Progenitor cell of endocrine pancreas (in vitro differentiated cells): ENCODE results near the gene MRPL38. TPM values are rescaled to one million over a fixed set of nuclear protein-coding genes. Genes with fewer than 3 reads are reported as not detected.

Experiments
- DNase-seq: peaks from one replicate; pipeline ENCODE4 v3.0.0; 2021; ENCODE audit warnings: low spot score; ENCODE audit not compliant: unreplicated experiment
- H3K27ac Mint-ChIP-seq: 2 replicates; pipeline ENCODE4 v1.8.0; 2021; ENCODE audit warnings: mild to moderate bottlenecking, moderate library complexity, mixed read lengths
- H3K27me3 Mint-ChIP-seq: 2 replicates; pipeline ENCODE4 v1.8.0; 2021; ENCODE audit warnings: mixed read lengths
- H3K36me3 Mint-ChIP-seq: 2 replicates; pipeline ENCODE4 v1.8.0; 2022; ENCODE audit warnings: mixed read lengths; ENCODE audit not compliant: insufficient read depth
- H3K4me1 Mint-ChIP-seq: 2 replicates; pipeline ENCODE4 v1.8.0; 2021; ENCODE audit warnings: low read depth, mixed read lengths
- H3K4me3 Mint-ChIP-seq: 2 replicates; pipeline ENCODE4 v1.8.0; 2021; ENCODE audit warnings: low read depth, mild to moderate bottlenecking, moderate library complexity, mixed read lengths
- H3K9me3 Mint-ChIP-seq: 2 replicates; pipeline ENCODE4 v1.8.0; 2021; ENCODE audit warnings: low read depth, mixed read lengths
- CTCF ChIP-seq: fragments of 200-600 bp; sonication (generic); IDR thresholded peaks from one replicate; pipeline ENCODE4 v1.5.0; 2021; ENCODE audit warnings: antibody characterized with exemption, mild to moderate bottlenecking; ENCODE audit not compliant: unreplicated experiment
- total RNA-seq: library from RNA; stranded (reverse); gene quantifications from 2 replicates; pipeline ENCODE4 v1.2.1, GENCODE V29; 2021

MRPL38 gene
- total RNA-seq, 1 donor from 2014 or later = 82.7 TPM

- H3K4me3 Mint-ChIP-seq = no peak overlapping the region
- DNase-seq = no peak
- H3K36me3 Mint-ChIP-seq = peaks cover 4% of the 10 kb centered on the region
- no peak overlapping the region for H3K27ac Mint-ChIP-seq
- H3K27me3 Mint-ChIP-seq = no peaks in the 10 kb centered on the region
- no peaks in the 10 kb centered on the region for H3K9me3 Mint-ChIP-seq
- no peak for TF ChIP-seq CTCF
- no peaks in the 10 kb centered on the region for H3K4me1 Mint-ChIP-seq
These were observed 14.9 kb upstream of the MRPL38 start for GRCh38 chr17:75919611-75920010.

- Mint-ChIP-seq H3K4me1 (no peaks in the 10 kb centered on the region), H3K27me3 (no peaks in the 10 kb centered on the region), H3K9me3 (no peaks in the 10 kb centered on the region), H3K36me3 (peaks cover 4% of the 10 kb centered on the region), H3K4me3 (no peak overlapping the region), H3K27ac (no peak overlapping the region)
- DNase-seq = no peak
- no peak for TF ChIP-seq CTCF
These were observed 13.3 kb upstream of the MRPL38 start for GRCh38 chr17:75917917-75918445.

GRCh38 chr17:75917141-75917916 is 12.6 kb upstream of the MRPL38 start:
- TF ChIP-seq CTCF = no peak
- H3K27ac Mint-ChIP-seq = no peak overlapping the region
- no peak for DNase-seq
- H3K4me3 Mint-ChIP-seq = no peak overlapping the region
- H3K27me3 Mint-ChIP-seq = no peaks in the 10 kb centered on the region
- no peaks in the 10 kb centered on the region for H3K4me1 Mint-ChIP-seq
- peaks cover 4% of the 10 kb centered on the region for H3K36me3 Mint-ChIP-seq
- no peaks in the 10 kb centered on the region for H3K9me3 Mint-ChIP-seq

GRCh38 chr17:75915268-75915667 is 10.6 kb upstream of the MRPL38 start:
- Mint-ChIP-seq H3K4me3 (no peak overlapping the region), H3K27ac (no peak overlapping the region), H3K36me3 (peaks cover 4% of the 10 kb centered on the region), H3K4me1 (no peaks in the 10 kb centered on the region), H3K27me3 (no peaks in the 10 kb centered on the region), H3K9me3 (no peaks in the 10 kb centered on the region)
- DNase-seq = no peak
- TF ChIP-seq CTCF = no peak

- H3K27me3 Mint-ChIP-seq = no peaks in the 10 kb centered on the region
- H3K4me3 Mint-ChIP-seq = no peak overlapping the region
- peaks cover 4% of the 10 kb centered on the region for H3K36me3 Mint-ChIP-seq
- DNase-seq = no peak
- no peaks in the 10 kb centered on the region for H3K4me1 Mint-ChIP-seq
- H3K9me3 Mint-ChIP-seq = no peaks in the 10 kb centered on the region
- no peak overlapping the region for H3K27ac Mint-ChIP-seq
- TF ChIP-seq CTCF = no peak
These were observed 10.1 kb upstream of the MRPL38 start for GRCh38 chr17:75914643-75915267.
